Measurements from ENCODE around the gene FBXL13.
"Not testable (repeated sequence)": the region's sequence is repeated elsewhere in the genome, so short reads cannot be mapped to it uniquely, and the experiment has no call there.

The FBXL13 gene

GRCh38 chr7:102908676-102909075 lies 165.9 kb downstream of the FBXL13 start:
- no peak for FAIRE-seq
- no peak for DNase-seq (ENCODE audit: insufficient read length, low spot score)

GRCh38 chr7:102903576-102903975 lies 171.0 kb downstream of the FBXL13 start:
- FAIRE-seq; DNase-seq (ENCODE audit: insufficient read length, low spot score): not testable (repeated sequence)

- FAIRE-seq; DNase-seq (ENCODE audit: insufficient read length, low spot score): not testable (repeated sequence)
Measured at GRCh38 chr7:102902052-102902451, 172.5 kb downstream of the FBXL13 start.

GRCh38 chr7:102898532-102898859 lies 176.1 kb downstream of the FBXL13 start:
- DNase-seq (ENCODE audit: insufficient read length, low spot score) (no peak), FAIRE-seq (no peak)

- DNase-seq (ENCODE audit: insufficient read length, low spot score), result no peak
Measured at GRCh38 chr7:102897856-102898531, 176.6 kb downstream of the FBXL13 start.

GRCh38 chr7:102897211-102897631 lies 177.4 kb downstream of the FBXL13 start:
- DNase-seq (ENCODE audit: insufficient read length, low spot score), result no peak
- no peak for FAIRE-seq

More at GRCh38 chr7:102897856-102898531, 176.6 kb downstream of the FBXL13 start:
- FAIRE-seq, result no peak

GRCh38 chr7:102896585-102896984 lies 178.0 kb downstream of the FBXL13 start:
- FAIRE-seq (no peak), DNase-seq (ENCODE audit: insufficient read length, low spot score) (no peak)

GRCh38 chr7:102895602-102896001 lies 179.0 kb downstream of the FBXL13 start:
- DNase-seq (ENCODE audit: insufficient read length, low spot score), result no peak
- FAIRE-seq, result no peak

GRCh38 chr7:102892631-102893278 lies 181.8 kb downstream of the FBXL13 start:
- no peak for DNase-seq (ENCODE audit: insufficient read length, low spot score)
- FAIRE-seq, result no peak

GRCh38 chr7:102891693-102892261 lies 182.8 kb downstream of the FBXL13 start:
- DNase-seq (ENCODE audit: insufficient read length, low spot score) (peak; percentile 40), FAIRE-seq (no peak)

GRCh38 chr7:102890971-102891692 lies 183.5 kb downstream of the FBXL13 start:
- DNase-seq (ENCODE audit: insufficient read length, low spot score) (no peak), FAIRE-seq (no peak)

- DNase-seq (ENCODE audit: insufficient read length, low spot score), result no peak
Measured at GRCh38 chr7:102890292-102890970, 184.2 kb downstream of the FBXL13 start.

GRCh38 chr7:102889851-102890250 lies 184.7 kb downstream of the FBXL13 start:
- DNase-seq (ENCODE audit: insufficient read length, low spot score) (no peak), FAIRE-seq (no peak)

More at GRCh38 chr7:102890292-102890970, 184.2 kb downstream of the FBXL13 start:
- no peak for FAIRE-seq

GRCh38 chr7:102888561-102889233 lies 185.9 kb downstream of the FBXL13 start:
- DNase-seq (ENCODE audit: insufficient read length, low spot score) (no peak), FAIRE-seq (no peak)

- DNase-seq (ENCODE audit: insufficient read length, low spot score) (no peak), FAIRE-seq (no peak)
Measured at GRCh38 chr7:102883098-102883860, 191.3 kb downstream of the FBXL13 start.

GRCh38 chr7:102875700-102876295 lies 198.8 kb downstream of the FBXL13 start:
- peak; percentile 81 for DNase-seq (ENCODE audit: insufficient read length, low spot score)

GRCh38 chr7:102874966-102875365 lies 199.6 kb downstream of the FBXL13 start:
- DNase-seq (ENCODE audit: insufficient read length, low spot score), result no peak
- FAIRE-seq, result no peak

More at GRCh38 chr7:102875700-102876295, 198.8 kb downstream of the FBXL13 start:
- peak; percentile 31 for FAIRE-seq

- peak; percentile 61 for DNase-seq (ENCODE audit: insufficient read length, low spot score)
- peak; percentile 20 for FAIRE-seq
Measured at GRCh38 chr7:102874166-102874829, 200.3 kb downstream of the FBXL13 start.
